ENCODE data around the gene AGFG2.

Gene AGFG2

GRCh38 chr7:100614308-100614861 lies 75.4 kb downstream of the AGFG2 start:
- no peak for DNase-seq

Data from OCI-M1 (cell line).